GM23338 (cell line): ENCODE measurements around the gene OTUD5. TPM values are rescaled to one million over a fixed set of nuclear protein-coding genes. Genes with fewer than 3 reads are reported as not detected.

ENCODE experiments used
- ATAC-seq: fragments of 200-7000 bp; cut with Tn5 transposase; 3 replicates; pipeline ENCODE4 v1.9.1; 2020
- DNase-seq: peaks from one replicate; pipeline ENCODE4 v3.0.0-alpha.2; 2015; ENCODE audit warnings: low spot score
- H2AFZ ChIP-seq: fragments of 200-600 bp; sonication (generic); 2 replicates; pipeline ENCODE4 v1.8.0; 2016; ENCODE audit warnings: antibody characterized with exemption, mild to moderate bottlenecking, moderate library complexity
- H3F3A ChIP-seq: fragments of 200-600 bp; sonication (generic); replicated peaks from 2 replicates; pipeline ENCODE4 v1.8.0; 2017; ENCODE audit warnings: antibody characterized with exemption, mixed run types, low read depth
- H3K27ac ChIP-seq: fragments of 200-600 bp; sonication (generic); 2 replicates; pipeline ENCODE4 v1.6.1; 2016; ENCODE audit warnings: low read depth
- H3K27me3 ChIP-seq: fragments of 200-600 bp; sonication (generic); 2 replicates; pipeline ENCODE4 v1.8.0; 2016; ENCODE audit warnings: mild to moderate bottlenecking, mixed run types, moderate library complexity; ENCODE audit not compliant: insufficient read depth
- H3K36me3 ChIP-seq: fragments of 200-600 bp; sonication (generic); 2 replicates; pipeline ENCODE4 v1.8.0; 2016; ENCODE audit warnings: mild to moderate bottlenecking; ENCODE audit not compliant: insufficient read depth
- H3K4me1 ChIP-seq: fragments of 200-600 bp; sonication (generic); 2 replicates; pipeline ENCODE4 v1.8.0; 2016; ENCODE audit warnings: mild to moderate bottlenecking, moderate library complexity; ENCODE audit not compliant: insufficient read depth
- H3K4me2 ChIP-seq: fragments of 200-600 bp; sonication (generic); 2 replicates; pipeline ENCODE4 v1.7.1; 2017; ENCODE audit warnings: mixed run types
- H3K4me3 ChIP-seq: fragments of 200-600 bp; sonication (generic); 2 replicates; pipeline ENCODE4 v1.6.1; 2016; ENCODE audit warnings: mixed run types
- H3K79me2 ChIP-seq: fragments of 200-600 bp; sonication (generic); replicated peaks from 2 replicates; pipeline ENCODE4 v1.8.0; 2017; ENCODE audit warnings: mild to moderate bottlenecking; ENCODE audit not compliant: insufficient read depth
- H3K9me2 ChIP-seq: fragments of 200-600 bp; sonication (generic); 2 replicates; pipeline ENCODE4 v1.8.0; 2017; ENCODE audit not compliant: insufficient read depth
- H4K20me1 ChIP-seq: fragments of 200-600 bp; sonication (generic); replicated peaks from 2 replicates; pipeline ENCODE4 v1.8.0; 2017; ENCODE audit warnings: mild to moderate bottlenecking; ENCODE audit not compliant: insufficient read depth
- H3K27ac Mint-ChIP-seq: 2 replicates; pipeline ENCODE4 v1.8.0; 2020; ENCODE audit warnings: inconsistent platforms, mild to moderate bottlenecking, moderate library complexity, mixed read lengths
- H3K27me3 Mint-ChIP-seq: 3 replicates; pipeline ENCODE4 v1.8.0; 2022; ENCODE audit warnings: low read depth, mild to moderate bottlenecking, moderate library complexity, mixed read lengths, inconsistent platforms; ENCODE audit not compliant: insufficient read depth, poor library complexity
- H3K36me3 Mint-ChIP-seq: 3 replicates; pipeline ENCODE4 v1.8.0; 2021; ENCODE audit warnings: low read depth, mild to moderate bottlenecking, inconsistent platforms, moderate library complexity, mixed read lengths
- H3K4me1 Mint-ChIP-seq: 3 replicates; pipeline ENCODE4 v1.8.0; 2020; ENCODE audit warnings: mild to moderate bottlenecking, inconsistent platforms, mixed read lengths
- H3K4me3 Mint-ChIP-seq: 3 replicates; pipeline ENCODE4 v1.8.0; 2021; ENCODE audit warnings: moderate library complexity, mild to moderate bottlenecking, inconsistent platforms, mixed read lengths
- H3K9me3 Mint-ChIP-seq: 3 replicates; pipeline ENCODE4 v1.8.0; 2020; ENCODE audit warnings: moderate library complexity, mild to moderate bottlenecking, inconsistent platforms, mixed read lengths
- CREB1 ChIP-seq: fragments of 250-450 bp; sonication (Bioruptor Pico); IDR thresholded peaks from 2 replicates; pipeline ENCODE4 v1.5.0; 2020; ENCODE audit warnings: low read depth, mild to moderate bottlenecking, moderate library complexity
- EZH2 ChIP-seq: fragments of 200-600 bp; sonication (generic); IDR thresholded peaks from one replicate; pipeline ENCODE4 v1.8.0; 2017; ENCODE audit warnings: antibody characterized with exemption, mild to moderate bottlenecking, low read depth; ENCODE audit not compliant: unreplicated experiment
- EZH2phosphoT487 ChIP-seq: fragments of 200-600 bp; sonication (generic); IDR thresholded peaks from one replicate; pipeline ENCODE4 v1.8.1; 2018; ENCODE audit warnings: antibody characterized with exemption; ENCODE audit not compliant: unreplicated experiment
- JUNB ChIP-seq: IDR thresholded peaks from one replicate; pipeline ENCODE4 v1.6.1; 2016; ENCODE audit warnings: antibody characterized with exemption; ENCODE audit not compliant: unreplicated experiment
- NANOG ChIP-seq: IDR thresholded peaks from 2 replicates; pipeline ENCODE4 v1.6.1; 2016; ENCODE audit warnings: antibody characterized with exemption, borderline replicate concordance
- POLR2AphosphoS5 ChIP-seq: IDR thresholded peaks from 2 replicates; pipeline ENCODE4 v1.6.1; 2016; ENCODE audit warnings: antibody characterized with exemption, low read depth
- STAT1 ChIP-seq: IDR thresholded peaks from one replicate; pipeline ENCODE4 v1.6.1; 2016; ENCODE audit warnings: antibody characterized with exemption; ENCODE audit not compliant: unreplicated experiment
- ZNF114 ChIP-seq: fragments of 250-450 bp; sonication (Bioruptor Pico); IDR thresholded peaks from 2 replicates; pipeline ENCODE4 v1.5.0; 2020; ENCODE audit warnings: mild to moderate bottlenecking, moderate library complexity
- ZNF331 ChIP-seq: fragments of 250-450 bp; sonication (Bioruptor Pico); IDR thresholded peaks from 2 replicates; pipeline ENCODE4 v1.5.0; 2020; ENCODE audit warnings: low read depth, mild to moderate bottlenecking, moderate library complexity
- polyA plus RNA-seq: library from polyadenylated mRNA; unstranded; fragments of >200 nt; fragmentation: Nextera tagmentation; extraction: Ambion mirVana; gene quantifications from 2 replicates; pipeline ENCODE4 v1.2.1, GENCODE V29; 2016
- total RNA-seq: library from RNA; depleted of rRNA; stranded (reverse); fragments of >200 nt; shearing (Covaris generic); gene quantifications from 2 replicates; pipeline ENCODE4 v1.2.3, GENCODE V29; 2014
- TF ChIP-seq, protein P1 (sequence below): IDR thresholded peaks from 2 replicates; pipeline ENCODE4 v1.6.1; 2016; ENCODE audit warnings: antibody characterized with exemption
- TF ChIP-seq, protein P2 (sequence below): fragments of 250-450 bp; sonication (Bioruptor Pico); IDR thresholded peaks from 2 replicates; pipeline ENCODE4 v1.5.0; 2020; ENCODE audit warnings: mild to moderate bottlenecking, moderate library complexity
- TF ChIP-seq, protein P3 (sequence below), 2 experiments: fragments of 200-600 bp in 1 of 2; sonication (generic) in 1 of 2; conservative IDR thresholded peaks; 2 replicates each; pipeline versions ENCODE4 v1.5.1 to v1.6.1; 2016 to 2017; ENCODE audit warnings: antibody characterized with exemption in 2 of 2, low read depth in 2 of 2, mild to moderate bottlenecking in 2 of 2, moderate library complexity in 1 of 2
- TF ChIP-seq, protein P4 (sequence below): IDR thresholded peaks from one replicate; pipeline ENCODE4 v1.6.1; 2018; ENCODE audit warnings: antibody characterized with exemption; ENCODE audit not compliant: unreplicated experiment

Gene OTUD5
- total and polyA plus RNA-seq, 2 experiments from 2014 or later: 23.5 to 56.5 TPM

DNA sequence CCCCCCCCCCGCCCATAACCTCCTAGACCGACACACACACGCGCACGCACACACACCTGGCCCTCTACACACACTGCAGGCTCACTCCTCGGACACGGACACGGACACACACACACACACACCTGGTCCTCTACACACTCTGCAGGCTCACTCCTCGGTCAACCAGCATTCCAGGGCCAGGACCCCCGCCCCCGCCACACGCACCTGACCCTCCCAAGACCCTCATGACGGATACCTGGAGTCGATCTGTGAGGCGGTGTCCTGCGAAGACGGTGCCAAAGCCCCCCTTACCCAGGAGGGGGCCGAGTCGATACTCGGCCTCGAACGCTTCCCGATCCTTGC, 39.1 kb downstream of the OTUD5 start:
- TF ChIP-seq ZNF114 (CRISPR knock-in tag) (no peak), EZH2phosphoT487 (no peak), EZH2 (no peak), STAT1 (no peak), NANOG (no peak), JUNB (no peak), CREB1 (CRISPR knock-in tag) (no peak), ZNF331 (no peak), POLR2AphosphoS5 (no peak)
- TF ChIP-seq, protein P1, sequence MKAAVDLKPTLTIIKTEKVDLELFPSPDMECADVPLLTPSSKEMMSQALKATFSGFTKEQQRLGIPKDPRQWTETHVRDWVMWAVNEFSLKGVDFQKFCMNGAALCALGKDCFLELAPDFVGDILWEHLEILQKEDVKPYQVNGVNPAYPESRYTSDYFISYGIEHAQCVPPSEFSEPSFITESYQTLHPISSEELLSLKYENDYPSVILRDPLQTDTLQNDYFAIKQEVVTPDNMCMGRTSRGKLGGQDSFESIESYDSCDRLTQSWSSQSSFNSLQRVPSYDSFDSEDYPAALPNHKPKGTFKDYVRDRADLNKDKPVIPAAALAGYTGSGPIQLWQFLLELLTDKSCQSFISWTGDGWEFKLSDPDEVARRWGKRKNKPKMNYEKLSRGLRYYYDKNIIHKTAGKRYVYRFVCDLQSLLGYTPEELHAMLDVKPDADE: no peak
- TF ChIP-seq, protein P2, sequence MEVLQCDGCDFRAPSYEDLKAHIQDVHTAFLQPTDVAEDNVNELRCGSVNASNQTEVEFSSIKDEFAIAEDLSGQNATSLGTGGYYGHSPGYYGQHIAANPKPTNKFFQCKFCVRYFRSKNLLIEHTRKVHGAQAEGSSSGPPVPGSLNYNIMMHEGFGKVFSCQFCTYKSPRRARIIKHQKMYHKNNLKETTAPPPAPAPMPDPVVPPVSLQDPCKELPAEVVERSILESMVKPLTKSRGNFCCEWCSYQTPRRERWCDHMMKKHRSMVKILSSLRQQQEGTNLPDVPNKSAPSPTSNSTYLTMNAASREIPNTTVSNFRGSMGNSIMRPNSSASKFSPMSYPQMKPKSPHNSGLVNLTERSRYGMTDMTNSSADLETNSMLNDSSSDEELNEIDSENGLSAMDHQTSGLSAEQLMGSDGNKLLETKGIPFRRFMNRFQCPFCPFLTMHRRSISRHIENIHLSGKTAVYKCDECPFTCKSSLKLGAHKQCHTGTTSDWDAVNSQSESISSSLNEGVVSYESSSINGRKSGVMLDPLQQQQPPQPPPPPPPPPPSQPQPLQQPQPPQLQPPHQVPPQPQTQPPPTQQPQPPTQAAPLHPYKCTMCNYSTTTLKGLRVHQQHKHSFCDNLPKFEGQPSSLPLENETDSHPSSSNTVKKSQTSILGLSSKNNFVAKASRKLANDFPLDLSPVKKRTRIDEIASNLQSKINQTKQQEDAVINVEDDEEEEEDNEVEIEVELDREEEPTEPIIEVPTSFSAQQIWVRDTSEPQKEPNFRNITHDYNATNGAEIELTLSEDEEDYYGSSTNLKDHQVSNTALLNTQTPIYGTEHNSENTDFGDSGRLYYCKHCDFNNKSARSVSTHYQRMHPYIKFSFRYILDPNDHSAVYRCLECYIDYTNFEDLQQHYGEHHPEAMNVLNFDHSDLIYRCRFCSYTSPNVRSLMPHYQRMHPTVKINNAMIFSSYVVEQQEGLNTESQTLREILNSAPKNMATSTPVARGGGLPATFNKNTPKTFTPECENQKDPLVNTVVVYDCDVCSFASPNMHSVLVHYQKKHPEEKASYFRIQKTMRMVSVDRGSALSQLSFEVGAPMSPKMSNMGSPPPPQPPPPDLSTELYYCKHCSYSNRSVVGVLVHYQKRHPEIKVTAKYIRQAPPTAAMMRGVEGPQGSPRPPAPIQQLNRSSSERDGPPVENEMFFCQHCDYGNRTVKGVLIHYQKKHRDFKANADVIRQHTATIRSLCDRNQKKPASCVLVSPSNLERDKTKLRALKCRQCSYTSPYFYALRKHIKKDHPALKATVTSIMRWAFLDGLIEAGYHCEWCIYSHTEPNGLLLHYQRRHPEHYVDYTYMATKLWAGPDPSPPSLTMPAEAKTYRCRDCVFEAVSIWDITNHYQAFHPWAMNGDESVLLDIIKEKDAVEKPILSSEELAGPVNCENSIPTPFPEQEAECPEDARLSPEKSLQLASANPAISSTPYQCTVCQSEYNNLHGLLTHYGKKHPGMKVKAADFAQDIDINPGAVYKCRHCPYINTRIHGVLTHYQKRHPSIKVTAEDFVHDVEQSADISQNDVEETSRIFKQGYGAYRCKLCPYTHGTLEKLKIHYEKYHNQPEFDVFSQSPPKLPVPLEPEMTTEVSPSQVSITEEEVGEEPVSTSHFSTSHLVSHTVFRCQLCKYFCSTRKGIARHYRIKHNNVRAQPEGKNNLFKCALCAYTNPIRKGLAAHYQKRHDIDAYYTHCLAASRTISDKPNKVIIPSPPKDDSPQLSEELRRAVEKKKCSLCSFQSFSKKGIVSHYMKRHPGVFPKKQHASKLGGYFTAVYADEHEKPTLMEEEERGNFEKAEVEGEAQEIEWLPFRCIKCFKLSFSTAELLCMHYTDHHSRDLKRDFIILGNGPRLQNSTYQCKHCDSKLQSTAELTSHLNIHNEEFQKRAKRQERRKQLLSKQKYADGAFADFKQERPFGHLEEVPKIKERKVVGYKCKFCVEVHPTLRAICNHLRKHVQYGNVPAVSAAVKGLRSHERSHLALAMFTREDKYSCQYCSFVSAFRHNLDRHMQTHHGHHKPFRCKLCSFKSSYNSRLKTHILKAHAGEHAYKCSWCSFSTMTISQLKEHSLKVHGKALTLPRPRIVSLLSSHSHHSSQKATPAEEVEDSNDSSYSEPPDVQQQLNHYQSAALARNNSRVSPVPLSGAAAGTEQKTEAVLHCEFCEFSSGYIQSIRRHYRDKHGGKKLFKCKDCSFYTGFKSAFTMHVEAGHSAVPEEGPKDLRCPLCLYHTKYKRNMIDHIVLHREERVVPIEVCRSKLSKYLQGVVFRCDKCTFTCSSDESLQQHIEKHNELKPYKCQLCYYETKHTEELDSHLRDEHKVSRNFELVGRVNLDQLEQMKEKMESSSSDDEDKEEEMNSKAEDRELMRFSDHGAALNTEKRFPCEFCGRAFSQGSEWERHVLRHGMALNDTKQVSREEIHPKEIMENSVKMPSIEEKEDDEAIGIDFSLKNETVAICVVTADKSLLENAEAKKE (CRISPR knock-in tag): no peak
- TF ChIP-seq, protein P3, sequence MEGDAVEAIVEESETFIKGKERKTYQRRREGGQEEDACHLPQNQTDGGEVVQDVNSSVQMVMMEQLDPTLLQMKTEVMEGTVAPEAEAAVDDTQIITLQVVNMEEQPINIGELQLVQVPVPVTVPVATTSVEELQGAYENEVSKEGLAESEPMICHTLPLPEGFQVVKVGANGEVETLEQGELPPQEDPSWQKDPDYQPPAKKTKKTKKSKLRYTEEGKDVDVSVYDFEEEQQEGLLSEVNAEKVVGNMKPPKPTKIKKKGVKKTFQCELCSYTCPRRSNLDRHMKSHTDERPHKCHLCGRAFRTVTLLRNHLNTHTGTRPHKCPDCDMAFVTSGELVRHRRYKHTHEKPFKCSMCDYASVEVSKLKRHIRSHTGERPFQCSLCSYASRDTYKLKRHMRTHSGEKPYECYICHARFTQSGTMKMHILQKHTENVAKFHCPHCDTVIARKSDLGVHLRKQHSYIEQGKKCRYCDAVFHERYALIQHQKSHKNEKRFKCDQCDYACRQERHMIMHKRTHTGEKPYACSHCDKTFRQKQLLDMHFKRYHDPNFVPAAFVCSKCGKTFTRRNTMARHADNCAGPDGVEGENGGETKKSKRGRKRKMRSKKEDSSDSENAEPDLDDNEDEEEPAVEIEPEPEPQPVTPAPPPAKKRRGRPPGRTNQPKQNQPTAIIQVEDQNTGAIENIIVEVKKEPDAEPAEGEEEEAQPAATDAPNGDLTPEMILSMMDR (conservative IDR thresholded peaks at IDR 0.05; ENCODE audit: low read depth in 2 of 2): no peak
- TF ChIP-seq, protein P4, sequence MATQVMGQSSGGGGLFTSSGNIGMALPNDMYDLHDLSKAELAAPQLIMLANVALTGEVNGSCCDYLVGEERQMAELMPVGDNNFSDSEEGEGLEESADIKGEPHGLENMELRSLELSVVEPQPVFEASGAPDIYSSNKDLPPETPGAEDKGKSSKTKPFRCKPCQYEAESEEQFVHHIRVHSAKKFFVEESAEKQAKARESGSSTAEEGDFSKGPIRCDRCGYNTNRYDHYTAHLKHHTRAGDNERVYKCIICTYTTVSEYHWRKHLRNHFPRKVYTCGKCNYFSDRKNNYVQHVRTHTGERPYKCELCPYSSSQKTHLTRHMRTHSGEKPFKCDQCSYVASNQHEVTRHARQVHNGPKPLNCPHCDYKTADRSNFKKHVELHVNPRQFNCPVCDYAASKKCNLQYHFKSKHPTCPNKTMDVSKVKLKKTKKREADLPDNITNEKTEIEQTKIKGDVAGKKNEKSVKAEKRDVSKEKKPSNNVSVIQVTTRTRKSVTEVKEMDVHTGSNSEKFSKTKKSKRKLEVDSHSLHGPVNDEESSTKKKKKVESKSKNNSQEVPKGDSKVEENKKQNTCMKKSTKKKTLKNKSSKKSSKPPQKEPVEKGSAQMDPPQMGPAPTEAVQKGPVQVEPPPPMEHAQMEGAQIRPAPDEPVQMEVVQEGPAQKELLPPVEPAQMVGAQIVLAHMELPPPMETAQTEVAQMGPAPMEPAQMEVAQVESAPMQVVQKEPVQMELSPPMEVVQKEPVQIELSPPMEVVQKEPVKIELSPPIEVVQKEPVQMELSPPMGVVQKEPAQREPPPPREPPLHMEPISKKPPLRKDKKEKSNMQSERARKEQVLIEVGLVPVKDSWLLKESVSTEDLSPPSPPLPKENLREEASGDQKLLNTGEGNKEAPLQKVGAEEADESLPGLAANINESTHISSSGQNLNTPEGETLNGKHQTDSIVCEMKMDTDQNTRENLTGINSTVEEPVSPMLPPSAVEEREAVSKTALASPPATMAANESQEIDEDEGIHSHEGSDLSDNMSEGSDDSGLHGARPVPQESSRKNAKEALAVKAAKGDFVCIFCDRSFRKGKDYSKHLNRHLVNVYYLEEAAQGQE: no peak
- H3K36me3 Mint-ChIP-seq: peaks cover 67% of the 10 kb centered on the region
- peaks cover 37% of the 10 kb centered on the region; the same call in 1 of the 2 replicates for H3K4me1 ChIP-seq
- H3K27ac ChIP-seq: peak overlapping the region; percentile 76; the same call in 1 of the 2 replicates
- ATAC-seq (no peak), DNase-seq (no peak)
- peaks cover 18% of the 10 kb centered on the region for H3K27me3 Mint-ChIP-seq
- peaks cover 45% of the 10 kb centered on the region for H3K4me1 Mint-ChIP-seq
- peaks cover 7% of the 10 kb centered on the region for H3K9me3 Mint-ChIP-seq
- H3K4me3 ChIP-seq: peak overlapping the region; percentile 87
- peak overlapping the region; percentile 79 for H3K4me2 ChIP-seq
- H3K9me2 ChIP-seq: no peaks in the 10 kb centered on the region
- peaks cover 56% of the 10 kb centered on the region for H3K79me2 ChIP-seq
- H2AFZ ChIP-seq: no peak overlapping the region
- H3K4me3 Mint-ChIP-seq: peak overlapping the region; percentile 98
- no peaks in the 10 kb centered on the region for H3K27me3 ChIP-seq
- H3F3A ChIP-seq: peaks cover 35% of the 10 kb centered on the region
- peak overlapping the region; percentile 95 for H3K27ac Mint-ChIP-seq
- peaks cover 13% of the 10 kb centered on the region for H4K20me1 ChIP-seq
- peaks cover 30% of the 10 kb centered on the region; the same call in 1 of the 2 replicates for H3K36me3 ChIP-seq
